Ishikawa (cell line): ENCODE data around the gene OVCH2.

Source experiments
- CEBPB ChIP-seq: IDR thresholded peaks from 2 replicates; pipeline ENCODE4 v1.6.1; 2012
- CREB1 ChIP-seq: IDR thresholded peaks from 2 replicates; pipeline ENCODE4 v1.6.1; 2012; ENCODE audit warnings: low read depth
- EGR1 ChIP-seq: IDR thresholded peaks from 2 replicates; pipeline ENCODE4 v1.6.1; 2012
- EP300 ChIP-seq: IDR thresholded peaks from 2 replicates; pipeline ENCODE4 v1.6.1; 2012; ENCODE audit warnings: borderline replicate concordance
- FOXM1 ChIP-seq: IDR thresholded peaks from 2 replicates; pipeline ENCODE4 v1.6.1; 2012; ENCODE audit warnings: low read depth, borderline replicate concordance
- MAX ChIP-seq: IDR thresholded peaks from 2 replicates; pipeline ENCODE4 v1.6.1; 2012
- NFIC ChIP-seq: IDR thresholded peaks from 2 replicates; pipeline ENCODE4 v1.6.1; 2012
- RAD21 ChIP-seq: IDR thresholded peaks from 2 replicates; pipeline ENCODE4 v1.6.1; 2012; ENCODE audit warnings: low read depth
- REST ChIP-seq: IDR thresholded peaks from 2 replicates; pipeline ENCODE4 v1.6.1; 2012; ENCODE audit warnings: low read depth, mild to moderate bottlenecking
- TAF1 ChIP-seq: IDR thresholded peaks from 2 replicates; pipeline ENCODE4 v1.6.1; 2012; ENCODE audit warnings: low read depth, mild to moderate bottlenecking
- TCF12 ChIP-seq: IDR thresholded peaks from 2 replicates; pipeline ENCODE4 v1.6.1; 2012; ENCODE audit warnings: low read depth
- TEAD4 ChIP-seq: IDR thresholded peaks from 2 replicates; pipeline ENCODE4 v1.6.1; 2012
- USF1 ChIP-seq: IDR thresholded peaks from 2 replicates; pipeline ENCODE4 v1.6.1; 2012
- YY1 ChIP-seq: IDR thresholded peaks from 2 replicates; pipeline ENCODE4 v1.6.1; 2012; ENCODE audit warnings: low read depth
- ZBTB7A ChIP-seq: IDR thresholded peaks from 2 replicates; pipeline ENCODE4 v1.6.1; 2012; ENCODE audit warnings: low read depth

OVCH2 gene

GRCh38 chr11:7640816-7641215, 65.5 kb downstream of the OVCH2 start:
- TF ChIP-seq CEBPB, result no peak
- TF ChIP-seq FOXM1, result no peak
- TF ChIP-seq YY1, result no peak
- TF ChIP-seq NFIC, result no peak
- TF ChIP-seq TEAD4, result no peak
- no peak for TF ChIP-seq RAD21
- TF ChIP-seq EP300, result no peak
- TF ChIP-seq TCF12, result no peak
- TF ChIP-seq EGR1, result no peak
- TF ChIP-seq REST, result no peak
- no peak for TF ChIP-seq MAX
- no peak for TF ChIP-seq TAF1
- no peak for TF ChIP-seq USF1
- TF ChIP-seq CREB1, result no peak
- TF ChIP-seq ZBTB7A, result no peak

- TF ChIP-seq MAX (no peak), YY1 (no peak), NFIC (peak; percentile 64)
These were observed 66.6 kb downstream of the OVCH2 start for GRCh38 chr11:7639643-7640025.
